Measurements from ENCODE around the gene CLDN2. TPM values are rescaled to one million over a fixed set of nuclear protein-coding genes. Genes with fewer than 3 reads are reported as not detected.

Gene CLDN2
- total RNA-seq, 1 donor from 2014 or later: not detected

GRCh38 chrX:106939566-106939965 lies 19.4 kb downstream of the CLDN2 start:
- Histone ChIP-seq H3K9me3 (no peaks in the 10 kb centered on the region), H3K27me3 (ENCODE audit: low read depth) (no peaks in the 10 kb centered on the region), H3K27ac (no peak overlapping the region), H3K36me3 (peaks cover 7% of the 10 kb centered on the region), H3K4me1 (no peaks in the 10 kb centered on the region), H3K4me3 (no peak overlapping the region)
- TF ChIP-seq CTCF (IDR thresholded peaks at IDR 0.05): no peak
- ATAC-seq (no peak), DNase-seq (no peak)
- intact Hi-C loops (cut with DNase I): no loop called here

GRCh38 chrX:106940068-106940467 lies 19.9 kb downstream of the CLDN2 start:
- Histone ChIP-seq H3K4me1 (no peaks in the 10 kb centered on the region), H3K27ac (no peak overlapping the region), H3K27me3 (ENCODE audit: low read depth) (no peaks in the 10 kb centered on the region), H3K36me3 (peaks cover 7% of the 10 kb centered on the region), H3K4me3 (no peak overlapping the region), H3K9me3 (no peaks in the 10 kb centered on the region)
- DNase-seq (no peak), ATAC-seq (no peak)
- intact Hi-C loops (cut with DNase I): no loop called here
- no peak for TF ChIP-seq CTCF (IDR thresholded peaks at IDR 0.05)

- DNase-seq (no peak), ATAC-seq (no peak)
- no peak overlapping the region for H3K4me3 ChIP-seq
- peaks cover 6% of the 10 kb centered on the region for H3K36me3 ChIP-seq
- no peak overlapping the region for H3K27ac ChIP-seq
- intact Hi-C loops (cut with DNase I): no loop called here
- H3K27me3 ChIP-seq (ENCODE audit: low read depth): no peaks in the 10 kb centered on the region
- H3K4me1 ChIP-seq: no peaks in the 10 kb centered on the region
- TF ChIP-seq CTCF (IDR thresholded peaks at IDR 0.05): no peak
- no peaks in the 10 kb centered on the region for H3K9me3 ChIP-seq
Measured at GRCh38 chrX:106946464-106946863, 26.3 kb downstream of the CLDN2 start.

- Histone ChIP-seq H3K9me3 (no peaks in the 10 kb centered on the region), H3K4me3 (no peak overlapping the region), H3K27me3 (ENCODE audit: low read depth) (no peaks in the 10 kb centered on the region), H3K27ac (no peak overlapping the region), H3K4me1 (no peaks in the 10 kb centered on the region), H3K36me3 (no peaks in the 10 kb centered on the region)
- intact Hi-C loops (cut with DNase I): no loop called here
- TF ChIP-seq CTCF (IDR thresholded peaks at IDR 0.05): no peak
- no peak for DNase-seq
- ATAC-seq: no peak
Measured at GRCh38 chrX:106948641-106949040, 28.4 kb downstream of the CLDN2 start.

GRCh38 chrX:106949366-106949765 lies 29.2 kb downstream of the CLDN2 start:
- intact Hi-C loops (cut with DNase I): no loop called here
- Histone ChIP-seq H3K9me3 (no peaks in the 10 kb centered on the region), H3K27me3 (ENCODE audit: low read depth) (no peaks in the 10 kb centered on the region), H3K27ac (no peak overlapping the region), H3K4me3 (no peak overlapping the region), H3K36me3 (no peaks in the 10 kb centered on the region), H3K4me1 (no peaks in the 10 kb centered on the region)
- DNase-seq (no peak), ATAC-seq (no peak)
- no peak for TF ChIP-seq CTCF (IDR thresholded peaks at IDR 0.05)

- intact Hi-C loops (cut with DNase I): no loop called here
- DNase-seq (no peak), ATAC-seq (no peak)
- Histone ChIP-seq H3K36me3 (no peaks in the 10 kb centered on the region), H3K4me3 (no peak overlapping the region), H3K27ac (no peak overlapping the region), H3K9me3 (no peaks in the 10 kb centered on the region), H3K4me1 (no peaks in the 10 kb centered on the region), H3K27me3 (ENCODE audit: low read depth) (no peaks in the 10 kb centered on the region)
- no peak for TF ChIP-seq CTCF (IDR thresholded peaks at IDR 0.05)
Measured at GRCh38 chrX:106950381-106950780, 30.2 kb downstream of the CLDN2 start.

Measured in lower lobe of right lung (tissue), 2 donors.